Measurements from ENCODE around the gene MAP4K1.

DNA sequence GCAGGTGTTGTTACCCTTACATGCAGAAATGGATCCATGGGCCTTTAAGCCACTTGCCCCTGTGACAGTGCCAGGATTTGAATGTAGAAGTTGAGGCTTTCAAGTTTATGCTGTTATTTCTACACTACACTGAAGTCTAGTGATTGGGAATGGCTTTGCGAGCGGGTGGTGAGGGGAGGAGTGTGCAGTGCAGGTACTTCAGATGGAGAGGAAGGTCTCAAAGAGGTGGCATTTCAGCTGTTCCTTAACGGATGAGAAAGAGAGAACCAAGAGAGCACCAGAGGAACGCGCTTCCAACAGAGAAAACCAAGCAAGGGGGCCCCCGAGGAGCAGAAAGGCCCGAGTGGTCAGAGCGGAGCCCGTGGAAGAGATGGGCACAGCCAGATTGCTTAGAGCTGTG lies 43.0 kb upstream of the MAP4K1 start:
- TF ChIP-seq, protein P1, sequence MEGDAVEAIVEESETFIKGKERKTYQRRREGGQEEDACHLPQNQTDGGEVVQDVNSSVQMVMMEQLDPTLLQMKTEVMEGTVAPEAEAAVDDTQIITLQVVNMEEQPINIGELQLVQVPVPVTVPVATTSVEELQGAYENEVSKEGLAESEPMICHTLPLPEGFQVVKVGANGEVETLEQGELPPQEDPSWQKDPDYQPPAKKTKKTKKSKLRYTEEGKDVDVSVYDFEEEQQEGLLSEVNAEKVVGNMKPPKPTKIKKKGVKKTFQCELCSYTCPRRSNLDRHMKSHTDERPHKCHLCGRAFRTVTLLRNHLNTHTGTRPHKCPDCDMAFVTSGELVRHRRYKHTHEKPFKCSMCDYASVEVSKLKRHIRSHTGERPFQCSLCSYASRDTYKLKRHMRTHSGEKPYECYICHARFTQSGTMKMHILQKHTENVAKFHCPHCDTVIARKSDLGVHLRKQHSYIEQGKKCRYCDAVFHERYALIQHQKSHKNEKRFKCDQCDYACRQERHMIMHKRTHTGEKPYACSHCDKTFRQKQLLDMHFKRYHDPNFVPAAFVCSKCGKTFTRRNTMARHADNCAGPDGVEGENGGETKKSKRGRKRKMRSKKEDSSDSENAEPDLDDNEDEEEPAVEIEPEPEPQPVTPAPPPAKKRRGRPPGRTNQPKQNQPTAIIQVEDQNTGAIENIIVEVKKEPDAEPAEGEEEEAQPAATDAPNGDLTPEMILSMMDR (IDR thresholded peaks at IDR 0.05), result no peak
- TF ChIP-seq POLR2AphosphoS5 (IDR thresholded peaks at IDR 0.05), result no peak

All from suprapubic skin (tissue), 3 donors.